ENCODE results near the gene FYN. TPM values are rescaled to one million over a fixed set of nuclear protein-coding genes. Genes with fewer than 3 reads are reported as not detected.

Gene FYN
- total and polyA plus RNA-seq, 9 of the 15 experiments (the other 6 are each of a cell fraction or from before 2014, with no cell fraction given): 2.9 to 22.1 (median 11.4) TPM

GRCh38 chr6:111894272-111894671 lies 21.0 kb upstream of the FYN start (continued):
- no peak for TF ChIP-seq MBD1 (CRISPR knock-in tag; IDR thresholded peaks at IDR 0.05)
- no peak for TF ChIP-seq ZHX1 (conservative IDR thresholded peaks at IDR 0.05; ENCODE audit: low read length)
- TF ChIP-seq TCF3 (CRISPR knock-in tag; IDR thresholded peaks at IDR 0.05): no peak
- no peak for TF ChIP-seq ZNF696 (CRISPR knock-in tag; conservative IDR thresholded peaks at IDR 0.05)

GRCh38 chr6:111892431-111892830 lies 19.2 kb upstream of the FYN start:
- no peak overlapping the region for H2AFZ ChIP-seq (ENCODE audit: low read depth, low read length)
- ATAC-seq (no peak), DNase-seq (ENCODE audit: extremely low read depth in 1 of 4, low spot score in 3 of 4) (no peak), FAIRE-seq (no peak)
- no peaks in the 10 kb centered on the region for H3K9me1 ChIP-seq (ENCODE audit: control insufficient read depth, insufficient read depth, low read length)
- H3K36me3 ChIP-seq (ENCODE audit: control insufficient read depth, insufficient read depth, low read length): no peaks in the 10 kb centered on the region
- H3K4me1 ChIP-seq (replicated peaks in 1 of 2; ENCODE audit: control insufficient read depth in 2 of 2, insufficient read depth in 2 of 2, low read length in 2 of 2): no peaks in the 10 kb centered on the region
- no peaks in the 10 kb centered on the region for H3K79me2 ChIP-seq (ENCODE audit: control insufficient read depth, insufficient read depth, low read length)
- no peak overlapping the region for H3K9ac ChIP-seq (ENCODE audit: insufficient read depth in 1 of 2, low read depth in 2 of 2, low read length in 2 of 2)
- H3K4me3 ChIP-seq: no peak overlapping the region
- H3K27me3 ChIP-seq (ENCODE audit: control insufficient read depth in 2 of 2, insufficient read depth in 2 of 2, low read length in 2 of 2): no peaks in the 10 kb centered on the region; a peak in 2 of 5 replicates
- in situ Hi-C loops (cut with MboI) (no loop called here), intact Hi-C loops (cut with micrococcal nuclease) (no loop called here)
- no TSS peak for BruUV-seq (replicated peaks)
- H3K9me3 ChIP-seq (replicated peaks; ENCODE audit: control insufficient read depth, insufficient read depth, low read depth, low read length): no peaks in the 10 kb centered on the region
- no peak overlapping the region for H3K27ac ChIP-seq (ENCODE audit: extremely low read depth, low read depth, low read length)
- ChIA-PET CTCF (ENCODE audit: low intra/inter-chr PET ratio) (no interaction called here), POLR2A (no interaction called here)
- no peak overlapping the region for H3K4me2 ChIP-seq (ENCODE audit: insufficient read depth, low read length)
- H4K20me1 ChIP-seq (replicated peaks; ENCODE audit: control insufficient read depth, insufficient read depth, low read length): no peaks in the 10 kb centered on the region
- 2% methylated on average over 4 of the region's 4 CpGs for WGBS (ENCODE audit: insufficient coverage, low coverage, missing lambda C conversion rate)
- TF ChIP-seq MAZ (CRISPR knock-in tag; conservative IDR thresholded peaks at IDR 0.05 in 1 of 2, IDR thresholded peaks at IDR 0.05 in 1 of 2): no peak
- no peak for TF ChIP-seq TAF1 (IDR thresholded peaks at IDR 0.05; ENCODE audit: control insufficient read depth, extremely low read depth, insufficient read depth, low read length, severe bottlenecking)
- no peak for TF ChIP-seq MLLT1 (IDR thresholded peaks at IDR 0.05)
- TF ChIP-seq STAT5B (CRISPR knock-in tag; IDR thresholded peaks at IDR 0.05): no peak
- no peak for TF ChIP-seq CREB1 (IDR thresholded peaks at IDR 0.05)
- no peak for TF ChIP-seq CREB1 (CRISPR knock-in tag; IDR thresholded peaks at IDR 0.05)
- TF ChIP-seq ZNF444 (CRISPR knock-in tag; IDR thresholded peaks at IDR 0.05): no peak
- TF ChIP-seq ZNF174 (CRISPR knock-in tag; IDR thresholded peaks at IDR 0.05): no peak
- TF ChIP-seq CBFB (CRISPR knock-in tag; IDR thresholded peaks at IDR 0.05): no peak

Measured in K562 (cell line).